ENCODE results near the gene TBC1D1.

TBC1D1 gene

DNA sequence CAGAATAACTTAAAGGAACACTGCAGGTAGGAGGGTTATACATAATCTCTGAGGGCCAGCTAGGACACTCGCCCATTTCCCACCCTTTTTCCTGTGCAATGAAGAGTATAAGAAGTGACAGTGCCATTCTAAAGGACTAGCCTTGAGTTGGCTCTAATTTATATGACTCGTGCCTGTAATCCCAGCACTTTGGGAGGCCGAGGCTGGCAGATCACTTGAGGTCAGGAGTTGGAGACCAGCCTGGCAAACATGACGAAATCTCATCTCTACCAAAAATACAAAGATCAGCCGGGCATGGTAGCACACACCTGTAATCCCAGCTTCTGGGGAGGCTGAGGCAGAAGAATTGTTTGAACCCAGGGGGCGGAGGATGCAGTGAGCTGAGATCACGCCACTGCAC, 4.4 kb downstream of the TBC1D1 start:
- H4K20me1 ChIP-seq (ENCODE audit: insufficient read depth, low read length): no peaks in the 10 kb centered on the region
- H2AFZ ChIP-seq (ENCODE audit: low read length): no peak overlapping the region
- no peak overlapping the region for H3K4me3 ChIP-seq (ENCODE audit: low read depth, low read length, poor library complexity, severe bottlenecking)
- no peak overlapping the region for H3K9ac ChIP-seq (ENCODE audit: low read length)
- no peak overlapping the region; the same call in 1 of the 2 replicates for H3K4me2 ChIP-seq (ENCODE audit: low read length)
- no peak overlapping the region for H3K27ac ChIP-seq (ENCODE audit: low read depth, low read length, poor library complexity, severe bottlenecking)
- no peak for TF ChIP-seq EZH2 (IDR thresholded peaks at IDR 0.05; ENCODE audit: borderline replicate concordance, low read length)
- TF ChIP-seq, protein P1, sequence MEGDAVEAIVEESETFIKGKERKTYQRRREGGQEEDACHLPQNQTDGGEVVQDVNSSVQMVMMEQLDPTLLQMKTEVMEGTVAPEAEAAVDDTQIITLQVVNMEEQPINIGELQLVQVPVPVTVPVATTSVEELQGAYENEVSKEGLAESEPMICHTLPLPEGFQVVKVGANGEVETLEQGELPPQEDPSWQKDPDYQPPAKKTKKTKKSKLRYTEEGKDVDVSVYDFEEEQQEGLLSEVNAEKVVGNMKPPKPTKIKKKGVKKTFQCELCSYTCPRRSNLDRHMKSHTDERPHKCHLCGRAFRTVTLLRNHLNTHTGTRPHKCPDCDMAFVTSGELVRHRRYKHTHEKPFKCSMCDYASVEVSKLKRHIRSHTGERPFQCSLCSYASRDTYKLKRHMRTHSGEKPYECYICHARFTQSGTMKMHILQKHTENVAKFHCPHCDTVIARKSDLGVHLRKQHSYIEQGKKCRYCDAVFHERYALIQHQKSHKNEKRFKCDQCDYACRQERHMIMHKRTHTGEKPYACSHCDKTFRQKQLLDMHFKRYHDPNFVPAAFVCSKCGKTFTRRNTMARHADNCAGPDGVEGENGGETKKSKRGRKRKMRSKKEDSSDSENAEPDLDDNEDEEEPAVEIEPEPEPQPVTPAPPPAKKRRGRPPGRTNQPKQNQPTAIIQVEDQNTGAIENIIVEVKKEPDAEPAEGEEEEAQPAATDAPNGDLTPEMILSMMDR (IDR thresholded peaks at IDR 0.05; ENCODE audit: low read length): no peak
- H3K9me2 ChIP-seq (ENCODE audit: low read depth, low read length): no peaks in the 10 kb centered on the region
- H3K36me3 ChIP-seq (ENCODE audit: insufficient read depth, low read length): no peaks in the 10 kb centered on the region
- H3K27me3 ChIP-seq (ENCODE audit: insufficient read depth, low read length): no peaks in the 10 kb centered on the region
- H3K4me1 ChIP-seq (ENCODE audit: insufficient read depth, low read length, severe bottlenecking): peaks cover 48% of the 10 kb centered on the region
- no peaks in the 10 kb centered on the region for H3K9me3 ChIP-seq (ENCODE audit: low read length)
- H3F3A ChIP-seq (ENCODE audit: insufficient read depth, low read length): no peaks in the 10 kb centered on the region
- H3K79me2 ChIP-seq (ENCODE audit: insufficient read depth, low read length): peaks cover 44% of the 10 kb centered on the region

DNA sequence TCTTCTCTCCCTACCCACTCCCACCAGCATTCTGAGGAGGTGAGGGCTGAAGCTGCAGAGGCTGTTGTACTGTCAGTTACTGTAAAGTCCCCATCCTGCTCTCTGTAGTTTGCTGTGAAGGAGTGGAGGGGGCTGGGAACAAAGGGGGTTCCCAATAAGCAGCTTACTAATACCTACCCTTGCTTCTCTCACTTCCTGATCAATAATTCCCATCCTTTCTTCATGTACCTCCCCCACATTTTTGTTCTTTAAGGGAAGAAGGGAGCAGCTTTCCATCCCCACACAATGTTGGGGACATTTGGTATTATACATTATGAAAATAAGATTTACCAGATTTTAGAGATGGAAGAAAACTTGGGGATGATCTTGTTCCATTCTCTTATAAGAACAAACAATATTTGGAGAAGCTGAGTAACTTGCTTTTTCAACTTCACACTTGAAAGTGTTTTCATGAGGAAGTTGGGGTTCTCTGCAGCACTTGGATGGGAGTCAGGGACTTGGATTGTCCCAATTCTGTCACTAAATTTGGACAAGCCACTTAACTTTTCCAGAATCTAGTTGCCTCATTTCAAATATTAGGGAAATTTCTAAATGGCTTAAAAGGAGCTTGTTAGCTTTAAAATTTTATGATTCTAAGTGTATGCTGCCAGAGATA, 5.4 kb downstream of the TBC1D1 start:
- Histone ChIP-seq H3K27me3 (ENCODE audit: insufficient read depth, low read length) (no peaks in the 10 kb centered on the region), H3K9me3 (ENCODE audit: low read length) (no peaks in the 10 kb centered on the region), H3F3A (ENCODE audit: insufficient read depth, low read length) (no peaks in the 10 kb centered on the region), H3K4me2 (ENCODE audit: low read length) (no peak overlapping the region), H3K4me1 (ENCODE audit: insufficient read depth, low read length, severe bottlenecking) (peaks cover 44% of the 10 kb centered on the region), H4K20me1 (ENCODE audit: insufficient read depth, low read length) (no peaks in the 10 kb centered on the region), H3K4me3 (ENCODE audit: low read depth, low read length, poor library complexity, severe bottlenecking) (no peak overlapping the region), H2AFZ (ENCODE audit: low read length) (no peak overlapping the region), H3K79me2 (ENCODE audit: insufficient read depth, low read length) (peaks cover 44% of the 10 kb centered on the region), H3K36me3 (ENCODE audit: insufficient read depth, low read length) (no peaks in the 10 kb centered on the region), H3K27ac (ENCODE audit: low read depth, low read length, poor library complexity, severe bottlenecking) (no peak overlapping the region), H3K9me2 (ENCODE audit: low read depth, low read length) (no peaks in the 10 kb centered on the region), H3K9ac (ENCODE audit: low read length) (no peak overlapping the region)
- no peak for TF ChIP-seq EZH2 (IDR thresholded peaks at IDR 0.05; ENCODE audit: borderline replicate concordance, low read length)
- TF ChIP-seq, protein P1 (IDR thresholded peaks at IDR 0.05; ENCODE audit: low read length): no peak

DNA sequence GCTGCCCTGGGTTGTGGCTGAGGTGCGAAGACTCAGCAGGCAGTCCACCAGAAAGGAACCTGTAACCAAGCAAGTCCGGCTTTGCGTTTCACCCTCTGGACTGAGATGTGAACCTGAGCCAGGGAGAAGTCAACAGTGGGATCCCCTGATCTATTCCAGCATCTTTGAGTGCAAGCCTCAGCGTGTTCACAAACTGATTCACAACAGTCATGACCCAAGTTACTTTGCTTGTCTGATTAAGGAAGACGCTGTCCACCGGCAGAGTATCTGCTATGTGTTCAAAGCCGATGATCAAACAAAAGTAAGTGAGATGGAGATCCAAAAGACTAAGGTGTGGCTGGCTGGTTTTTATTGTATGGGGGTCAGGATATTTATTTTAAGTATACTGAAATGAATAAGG, 11.3 kb downstream of the TBC1D1 start:
- H3K9me2 ChIP-seq (ENCODE audit: low read depth, low read length): no peaks in the 10 kb centered on the region
- no peak overlapping the region for H3K27ac ChIP-seq (ENCODE audit: low read depth, low read length, poor library complexity, severe bottlenecking)
- H3F3A ChIP-seq (ENCODE audit: insufficient read depth, low read length): no peaks in the 10 kb centered on the region
- no peak overlapping the region for H3K9ac ChIP-seq (ENCODE audit: low read length)
- TF ChIP-seq, protein P1 (IDR thresholded peaks at IDR 0.05; ENCODE audit: low read length): no peak
- no peak for TF ChIP-seq EZH2 (IDR thresholded peaks at IDR 0.05; ENCODE audit: borderline replicate concordance, low read length)
- H3K27me3 ChIP-seq (ENCODE audit: insufficient read depth, low read length): no peaks in the 10 kb centered on the region
- H3K79me2 ChIP-seq (ENCODE audit: insufficient read depth, low read length): peaks cover 23% of the 10 kb centered on the region
- H3K4me1 ChIP-seq (ENCODE audit: insufficient read depth, low read length, severe bottlenecking): peaks cover 5% of the 10 kb centered on the region
- no peak overlapping the region for H2AFZ ChIP-seq (ENCODE audit: low read length)
- no peaks in the 10 kb centered on the region for H4K20me1 ChIP-seq (ENCODE audit: insufficient read depth, low read length)
- no peaks in the 10 kb centered on the region for H3K9me3 ChIP-seq (ENCODE audit: low read length)
- no peak overlapping the region for H3K4me3 ChIP-seq (ENCODE audit: low read depth, low read length, poor library complexity, severe bottlenecking)
- H3K36me3 ChIP-seq (ENCODE audit: insufficient read depth, low read length): peaks cover 38% of the 10 kb centered on the region
- no peak overlapping the region for H3K4me2 ChIP-seq (ENCODE audit: low read length)
